ENCODE results near the gene TIMM29. TPM values are rescaled to one million over a fixed set of nuclear protein-coding genes. Genes with fewer than 3 reads are reported as not detected.

The TIMM29 gene
- total and polyA plus RNA-seq, 2 of the 13 experiments (the other 11 are each of a cell fraction or from before 2014, with no cell fraction given) = 7.1 to 33.8 TPM

DNA sequence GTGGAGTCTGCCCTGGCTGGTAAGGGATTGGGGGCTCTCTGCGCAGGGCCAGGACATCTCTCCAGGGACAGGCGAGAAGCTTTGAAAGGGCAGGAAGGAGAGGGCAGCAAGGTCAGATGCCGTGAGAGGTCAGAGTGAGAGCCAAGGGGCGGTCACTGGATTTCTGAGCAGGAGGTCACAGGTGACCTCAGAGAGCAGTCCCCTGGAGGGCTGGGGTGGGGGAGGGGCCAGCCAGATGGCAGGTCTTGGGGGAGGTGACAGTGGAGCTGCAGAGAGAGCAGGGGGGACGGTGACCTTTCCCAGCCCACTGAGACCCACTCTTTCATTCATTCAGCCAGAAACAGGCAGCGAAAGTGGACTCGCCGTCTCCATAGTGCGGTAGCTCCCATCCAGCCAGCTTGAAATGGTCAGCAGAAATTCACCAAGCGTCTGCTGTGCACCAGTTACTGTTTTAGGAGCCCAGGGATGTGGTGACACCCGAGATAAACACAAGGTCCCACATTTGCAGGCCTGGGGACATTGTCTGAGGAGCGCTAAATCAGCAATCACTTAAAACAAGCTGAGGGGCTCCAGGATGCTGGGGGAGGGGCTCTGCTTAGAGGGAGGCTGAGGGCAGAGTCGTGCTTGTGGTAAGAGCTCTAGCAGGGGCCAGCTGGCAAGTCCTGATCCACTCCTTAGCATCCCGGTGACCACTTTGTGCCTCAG, 47.1 kb upstream of the TIMM29 start (continued):
- TF ChIP-seq, protein P1, sequence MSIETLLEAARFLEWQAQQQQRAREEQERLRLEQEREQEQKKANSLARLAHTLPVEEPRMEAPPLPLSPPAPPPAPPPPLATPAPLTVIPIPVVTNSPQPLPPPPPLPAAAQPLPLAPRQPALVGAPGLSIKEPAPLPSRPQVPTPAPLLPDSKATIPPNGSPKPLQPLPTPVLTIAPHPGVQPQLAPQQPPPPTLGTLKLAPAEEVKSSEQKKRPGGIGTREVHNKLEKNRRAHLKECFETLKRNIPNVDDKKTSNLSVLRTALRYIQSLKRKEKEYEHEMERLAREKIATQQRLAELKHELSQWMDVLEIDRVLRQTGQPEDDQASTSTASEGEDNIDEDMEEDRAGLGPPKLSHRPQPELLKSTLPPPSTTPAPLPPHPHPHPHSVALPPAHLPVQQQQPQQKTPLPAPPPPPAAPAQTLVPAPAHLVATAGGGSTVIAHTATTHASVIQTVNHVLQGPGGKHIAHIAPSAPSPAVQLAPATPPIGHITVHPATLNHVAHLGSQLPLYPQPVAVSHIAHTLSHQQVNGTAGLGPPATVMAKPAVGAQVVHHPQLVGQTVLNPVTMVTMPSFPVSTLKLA (IDR thresholded peaks at IDR 0.05) = no peak
- TF ChIP-seq ZFP62 (CRISPR knock-in tag; IDR thresholded peaks at IDR 0.05) (no peak), ZSCAN12 (CRISPR knock-in tag; IDR thresholded peaks at IDR 0.05) (no peak), TOE1 (CRISPR knock-in tag; IDR thresholded peaks at IDR 0.05) (no peak), BCL6 (CRISPR knock-in tag; IDR thresholded peaks at IDR 0.05) (no peak), REL (CRISPR knock-in tag; conservative IDR thresholded peaks at IDR 0.05) (no peak), POLR2G (IDR thresholded peaks at IDR 0.05; ENCODE audit: low read depth, low read length) (no peak), THAP11 (CRISPR knock-in tag; IDR thresholded peaks at IDR 0.05) (0 out of 2 replicates have a peak, but pooled peaks have one; percentile 38), ZNF333 (CRISPR knock-in tag; IDR thresholded peaks at IDR 0.05; ENCODE audit: borderline replicate concordance) (no peak), ZNF703 (CRISPR knock-in tag; IDR thresholded peaks at IDR 0.05; ENCODE audit: borderline replicate concordance) (no peak), JARID2 (CRISPR knock-in tag; IDR thresholded peaks at IDR 0.05; ENCODE audit: insufficient replicate concordance) (no peak), ZMAT3 (CRISPR knock-in tag; conservative IDR thresholded peaks at IDR 0.05) (no peak), ZNF446 (CRISPR knock-in tag; IDR thresholded peaks at IDR 0.05) (no peak), HNRNPLL (IDR thresholded peaks at IDR 0.05; ENCODE audit: low read depth, low read length, poor library complexity, severe bottlenecking) (no peak), NR1H2 (CRISPR knock-in tag; IDR thresholded peaks at IDR 0.05; ENCODE audit: borderline replicate concordance, low read depth) (no peak), NONO (IDR thresholded peaks at IDR 0.05) (no peak), NONO (CRISPR knock-in tag; conservative IDR thresholded peaks at IDR 0.05) (no peak), RARA (CRISPR knock-in tag; IDR thresholded peaks at IDR 0.05) (peak; percentile 83), FLYWCH1 (CRISPR knock-in tag; IDR thresholded peaks at IDR 0.05) (no peak), ZBTB7A (CRISPR knock-in tag; IDR thresholded peaks at IDR 0.05) (no peak), ZNF556 (CRISPR knock-in tag; IDR thresholded peaks at IDR 0.05; ENCODE audit: borderline replicate concordance) (no peak), RXRA (CRISPR knock-in tag; IDR thresholded peaks at IDR 0.05) (peak; percentile 57; the same call in 1 of the 2 replicates), CHCHD3 (CRISPR knock-in tag; IDR thresholded peaks at IDR 0.05) (no peak), ZNF296 (CRISPR knock-in tag; conservative IDR thresholded peaks at IDR 0.05) (no peak), FOXC1 (CRISPR knock-in tag; IDR thresholded peaks at IDR 0.05; ENCODE audit: borderline replicate concordance) (no peak), SYNCRIP (IDR thresholded peaks at IDR 0.05; ENCODE audit: insufficient read depth, low read depth, low read length) (no peak), RXRB (CRISPR knock-in tag; IDR thresholded peaks at IDR 0.05; ENCODE audit: borderline replicate concordance) (peak; percentile 49; the same call in 1 of the 2 replicates), ZFY (CRISPR knock-in tag; IDR thresholded peaks at IDR 0.05) (no peak), AHR (CRISPR knock-in tag; IDR thresholded peaks at IDR 0.05) (no peak), KLF12 (CRISPR knock-in tag; IDR thresholded peaks at IDR 0.05; ENCODE audit: borderline replicate concordance) (no peak), DNMT3B (CRISPR knock-in tag; conservative IDR thresholded peaks at IDR 0.05) (no peak)
- TF ChIP-seq, protein P2, sequence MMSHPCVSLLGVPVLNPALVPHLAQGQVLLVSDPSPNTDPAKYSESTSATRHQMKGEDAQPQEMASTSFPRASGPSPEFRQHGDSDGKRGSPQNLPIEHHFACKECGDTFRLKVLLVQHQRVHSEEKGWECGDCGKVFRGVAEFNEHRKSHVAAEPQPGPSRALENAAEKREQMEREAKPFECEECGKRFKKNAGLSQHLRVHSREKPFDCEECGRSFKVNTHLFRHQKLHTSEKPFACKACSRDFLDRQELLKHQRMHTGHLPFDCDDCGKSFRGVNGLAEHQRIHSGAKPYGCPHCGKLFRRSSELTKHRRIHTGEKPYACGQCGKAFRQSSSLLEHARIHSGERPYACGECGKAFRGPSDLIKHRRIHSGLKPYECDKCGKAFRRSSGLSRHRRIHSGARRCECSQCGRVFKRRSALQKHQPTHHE (CRISPR knock-in tag; IDR thresholded peaks at IDR 0.05; ENCODE audit: borderline replicate concordance) = no peak

Measured in HepG2 (cell line).